Tibial artery (tissue), 4 donors: ENCODE results near the gene ZFYVE19.
A peak's percentile ranks its signal among the peaks of the same experiment; 100 is the strongest.

Experiments used
- DNase-seq, 2 donors: peaks; one replicate each; pipeline ENCODE4 v3.0.0-alpha.2; 2019
- H3K27ac ChIP-seq, 2 donors: fragments of 200-600 bp; sonication (generic) in 1 of 2; 1 replicate in 1 of 2; 2 replicates in 1 of 2; pipeline ENCODE4 v1.5.1; 2018 to 2019; ENCODE audit warnings: mild to moderate bottlenecking in 1 of 2
- H3K27me3 ChIP-seq, 2 donors: fragments of 200-600 bp; sonication (generic) in 1 of 2; one replicate each; pipeline versions ENCODE4 v1.5.1 to v1.6.0; 2016 to 2019
- H3K36me3 ChIP-seq, 3 donors: fragments of 200-600 bp; sonication (generic) in 2 of 3; one replicate each; pipeline ENCODE4 v1.5.1; 2016 to 2019; ENCODE audit warnings: mild to moderate bottlenecking in 2 of 3
- H3K4me1 ChIP-seq, 4 donors: fragments of 200-600 bp; sonication (generic) in 2 of 4; 1 replicate in 3 of 4; 2 replicates in 1 of 4; pipeline ENCODE4 v1.5.1; 2016 to 2019
- H3K4me3 ChIP-seq, 2 donors: fragments of 200-600 bp; sonication (generic) in 1 of 2; 1 replicate in 1 of 2; 2 replicates in 1 of 2; pipeline ENCODE4 v1.5.1; 2018 to 2019; ENCODE audit warnings: mild to moderate bottlenecking in 2 of 2
- H3K9me3 ChIP-seq, 3 donors: fragments of 200-600 bp; sonication (generic) in 1 of 3; one replicate each; pipeline ENCODE4 v1.5.1; 2016 to 2019
- intact Hi-C: fragments of 100-400 bp; cut with DNase I; formaldehyde crosslinking; loops from one replicate; pipeline ENCODE4 v1.15.0; 2023; ENCODE audit warnings: low total_unique reads
- TF ChIP-seq, protein P1 (sequence below), 2 experiments: fragments of 200-600 bp in 1 of 2; fragments of 450-650 bp in 1 of 2; IDR thresholded peaks; one replicate each; pipeline ENCODE4 v1.5.1; 2017 to 2019; ENCODE audit warnings: antibody characterized with exemption in 2 of 2, mild to moderate bottlenecking in 1 of 2, moderate library complexity in 1 of 2

ZFYVE19 gene

DNA sequence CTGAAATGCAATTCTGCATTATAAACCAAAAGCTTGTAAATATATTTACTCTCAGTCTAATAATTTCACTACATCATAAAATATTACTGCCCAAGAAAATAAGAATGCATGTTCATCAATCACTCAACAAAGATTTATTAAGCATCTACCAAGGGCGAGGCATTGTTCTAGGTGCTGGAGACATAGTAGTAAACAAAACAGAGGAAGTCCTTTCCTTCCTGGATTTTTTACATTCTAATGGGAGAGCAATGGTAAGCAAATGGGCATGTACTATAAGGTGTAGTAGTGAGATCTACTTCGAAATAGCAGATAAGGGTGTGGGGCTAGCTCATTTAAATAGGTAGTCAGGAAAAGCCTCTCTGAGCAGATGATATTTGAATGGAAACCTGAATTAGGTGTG is 10.8 kb upstream of the ZFYVE19 start:
- no peak for DNase-seq
- Histone ChIP-seq H3K27me3 (no peaks in the 10 kb centered on the region), H3K36me3 (peaks cover 6 to 25% (median 11%) of the 10 kb centered on the region in 3 donors), H3K4me3 (no peak overlapping the region), H3K4me1 (peaks cover 0 to 3% (median 0%) of the 10 kb centered on the region in 4 donors), H3K9me3 (no peaks in the 10 kb centered on the region), H3K27ac (no peak overlapping the region)
- TF ChIP-seq, protein P1, sequence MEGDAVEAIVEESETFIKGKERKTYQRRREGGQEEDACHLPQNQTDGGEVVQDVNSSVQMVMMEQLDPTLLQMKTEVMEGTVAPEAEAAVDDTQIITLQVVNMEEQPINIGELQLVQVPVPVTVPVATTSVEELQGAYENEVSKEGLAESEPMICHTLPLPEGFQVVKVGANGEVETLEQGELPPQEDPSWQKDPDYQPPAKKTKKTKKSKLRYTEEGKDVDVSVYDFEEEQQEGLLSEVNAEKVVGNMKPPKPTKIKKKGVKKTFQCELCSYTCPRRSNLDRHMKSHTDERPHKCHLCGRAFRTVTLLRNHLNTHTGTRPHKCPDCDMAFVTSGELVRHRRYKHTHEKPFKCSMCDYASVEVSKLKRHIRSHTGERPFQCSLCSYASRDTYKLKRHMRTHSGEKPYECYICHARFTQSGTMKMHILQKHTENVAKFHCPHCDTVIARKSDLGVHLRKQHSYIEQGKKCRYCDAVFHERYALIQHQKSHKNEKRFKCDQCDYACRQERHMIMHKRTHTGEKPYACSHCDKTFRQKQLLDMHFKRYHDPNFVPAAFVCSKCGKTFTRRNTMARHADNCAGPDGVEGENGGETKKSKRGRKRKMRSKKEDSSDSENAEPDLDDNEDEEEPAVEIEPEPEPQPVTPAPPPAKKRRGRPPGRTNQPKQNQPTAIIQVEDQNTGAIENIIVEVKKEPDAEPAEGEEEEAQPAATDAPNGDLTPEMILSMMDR (IDR thresholded peaks at IDR 0.05), result no peak
- intact Hi-C loops, result no loop called here

DNA sequence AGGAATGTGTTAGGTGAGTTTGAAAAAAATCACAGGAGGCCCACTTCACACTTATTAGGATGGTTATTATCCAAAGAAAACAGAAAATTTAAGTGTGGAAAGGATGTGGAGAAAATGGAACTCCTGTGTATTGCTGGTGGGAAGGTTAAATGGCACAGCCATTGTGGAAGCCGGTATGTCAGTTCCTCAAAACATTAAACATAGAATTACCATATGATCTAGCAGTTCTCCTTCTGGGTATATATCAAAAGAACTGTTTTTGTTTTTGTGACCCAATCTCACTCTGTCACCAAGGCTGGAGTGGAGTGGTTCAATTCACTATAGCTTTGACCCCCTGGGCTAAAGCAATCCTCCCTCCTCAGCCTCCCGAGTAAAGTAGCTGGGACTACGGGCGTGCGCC is 10.4 kb upstream of the ZFYVE19 start:
- TF ChIP-seq, protein P1 (IDR thresholded peaks at IDR 0.05), result no peak
- no peak overlapping the region for H3K27ac ChIP-seq
- H3K4me1 ChIP-seq, result peaks cover 0 to 3% (median 0%) of the 10 kb centered on the region in 4 donors
- DNase-seq, result no peak
- peaks cover 6 to 25% (median 6%) of the 10 kb centered on the region in 3 donors for H3K36me3 ChIP-seq
- no peak overlapping the region for H3K4me3 ChIP-seq
- intact Hi-C loops, result no loop called here
- no peaks in the 10 kb centered on the region for H3K9me3 ChIP-seq
- no peaks in the 10 kb centered on the region for H3K27me3 ChIP-seq

DNA sequence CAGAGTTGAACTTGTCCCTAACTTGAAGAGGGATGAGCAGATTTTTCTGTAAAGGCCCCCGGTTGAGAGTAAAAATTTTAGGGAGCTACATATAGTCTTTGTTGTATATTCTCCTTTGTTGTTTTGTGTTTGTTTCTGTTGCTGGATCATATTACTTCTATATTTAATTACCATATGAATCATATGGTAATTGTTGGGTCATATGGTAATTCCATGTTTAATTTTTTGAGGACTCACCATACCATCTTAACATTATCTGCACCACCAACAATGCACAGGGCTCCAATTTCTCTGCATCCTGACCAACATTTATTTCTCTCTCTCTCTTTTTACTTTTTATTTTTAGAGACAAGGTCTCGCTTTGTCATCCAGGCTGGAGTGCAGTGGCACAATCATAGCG is 7.4 kb upstream of the ZFYVE19 start:
- Histone ChIP-seq H3K4me1 (peaks cover 0 to 9% (median under 1%) of the 10 kb centered on the region in 4 donors), H3K9me3 (no peaks in the 10 kb centered on the region), H3K36me3 (peaks cover 0 to 13% (median 6%) of the 10 kb centered on the region in 3 donors), H3K27me3 (no peaks in the 10 kb centered on the region), H3K27ac (no peak overlapping the region), H3K4me3 (no peak overlapping the region)
- TF ChIP-seq, protein P1 (IDR thresholded peaks at IDR 0.05), result no peak
- intact Hi-C loops, result no loop called here
- no peak for DNase-seq

DNA sequence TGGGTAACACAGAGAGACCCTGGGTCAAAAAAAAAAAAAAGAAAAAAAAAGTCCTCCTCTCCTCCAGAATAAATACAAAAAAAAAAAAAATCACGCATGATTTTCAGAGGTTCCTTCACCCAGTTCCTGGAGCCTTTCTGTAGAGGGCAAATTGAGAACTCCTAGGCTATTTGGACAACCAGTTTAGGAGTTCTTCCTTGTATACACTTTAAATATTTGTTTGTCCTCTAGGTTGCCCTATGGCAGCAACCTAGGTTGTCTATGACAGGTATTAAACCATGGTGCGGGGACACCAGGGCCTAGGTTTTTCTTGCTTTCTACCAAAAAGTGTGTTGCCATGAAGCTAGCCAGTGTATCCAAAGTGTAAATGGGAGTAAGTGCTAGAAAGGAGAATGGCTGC is 3.8 kb upstream of the ZFYVE19 start:
- Histone ChIP-seq H3K4me1 (peaks cover 0 to 26% (median 11%) of the 10 kb centered on the region in 4 donors), H3K27me3 (no peaks in the 10 kb centered on the region), H3K4me3 (no peak overlapping the region), H3K36me3 (peaks cover 0 to 13% (median 6%) of the 10 kb centered on the region in 3 donors), H3K9me3 (no peaks in the 10 kb centered on the region), H3K27ac (no peak overlapping the region)
- intact Hi-C loops, result loop anchor here (2.0 to 10.0 kb wide), 2 partner anchors 38 to 862 kb away; partner anchors contain the start of gene MGA
- TF ChIP-seq, protein P1 (IDR thresholded peaks at IDR 0.05), result no peak
- no peak for DNase-seq

DNA sequence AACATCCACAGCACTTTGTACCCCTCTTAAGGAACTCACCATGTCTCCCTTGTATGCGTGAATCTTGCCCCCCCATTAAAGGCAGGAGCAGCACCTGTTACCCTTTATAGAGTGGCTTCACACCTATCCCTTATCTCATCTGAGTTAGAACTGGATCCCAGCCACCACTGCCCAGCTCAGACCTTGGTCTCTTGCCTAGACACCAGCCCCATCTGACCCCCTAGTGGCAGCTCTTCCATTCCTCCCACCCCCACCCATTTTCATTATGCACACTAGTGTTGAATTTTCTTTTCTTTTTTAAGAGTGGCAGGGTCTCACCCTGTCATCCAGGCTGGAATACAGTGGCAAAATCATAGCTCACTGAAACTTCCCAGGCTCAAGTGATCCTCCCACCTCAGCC is 3.2 kb upstream of the ZFYVE19 start:
- Histone ChIP-seq H3K9me3 (no peaks in the 10 kb centered on the region), H3K27ac (no peak overlapping the region), H3K4me3 (no peak overlapping the region), H3K36me3 (peaks cover 0 to 10% (median 2%) of the 10 kb centered on the region in 3 donors), H3K27me3 (no peaks in the 10 kb centered on the region), H3K4me1 (peaks cover 0 to 29% (median 14%) of the 10 kb centered on the region in 4 donors)
- intact Hi-C loops, result loop anchor here (2.0 to 10.0 kb wide), 2 partner anchors 37 to 861 kb away; partner anchors contain the start of gene MGA
- TF ChIP-seq, protein P1 (IDR thresholded peaks at IDR 0.05), result no peak
- no peak for DNase-seq

DNA sequence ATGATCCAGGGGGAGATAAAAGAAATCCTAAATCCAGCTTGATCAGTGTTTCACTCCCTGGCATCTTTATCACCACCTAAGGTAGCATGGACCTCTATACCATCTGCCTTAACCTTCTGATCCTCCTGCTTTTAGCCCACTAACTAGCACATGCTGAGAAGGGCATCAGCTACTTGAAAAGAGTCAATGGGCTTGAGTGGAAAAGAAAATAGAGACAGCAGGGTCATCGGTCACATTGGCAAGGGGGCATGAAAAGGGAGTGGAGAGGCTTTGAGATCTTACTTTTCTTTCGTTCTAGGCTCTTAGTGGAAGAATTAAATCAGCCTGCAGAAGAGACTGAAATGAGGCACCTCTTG is 239 bp upstream of the ZFYVE19 start:
- Histone ChIP-seq H3K4me3 (peak overlapping the region; percentile 69 to 96), H3K27ac (peak overlapping the region; percentile 87 to 98), H3K4me1 (peaks cover 0 to 29% (median 16%) of the 10 kb centered on the region in 4 donors), H3K9me3 (no peaks in the 10 kb centered on the region), H3K36me3 (peaks cover 0 to 23% (median 7%) of the 10 kb centered on the region in 3 donors), H3K27me3 (no peaks in the 10 kb centered on the region)
- no peak for DNase-seq
- TF ChIP-seq, protein P1 (IDR thresholded peaks at IDR 0.05), result no peak
- intact Hi-C loops, result loop anchor here (10.0 kb wide), 1 partner anchor 858 kb away; the partner anchor contains the start of gene MGA
